Endometrium (tissue), 2 donors: ENCODE results near the gene HYKK.
"Not testable (repeated sequence)": the region's sequence is repeated elsewhere in the genome, so short reads cannot be mapped to it uniquely, and the experiment has no call there.

ENCODE experiments used
- FAIRE-seq: peaks from 2 replicates; lab custom pipeline; 2012; peaks lifted over from hg19 to GRCh38; lab: Jason Lieb, UNC
- donor health status: control.
- donor health status: control.

Gene HYKK

GRCh38 chr15:78506971-78507830 is at the start of gene HYKK:
TSS of gene HYKK (plus strand) at chr15:78507577. CDS start at chr15:78513089, 5,512 bp downstream.
- FAIRE-seq = peak; percentile 97

GRCh38 chr15:78460737-78461136 is 46.6 kb upstream of the HYKK start:
- no peak for FAIRE-seq

- no peak for FAIRE-seq
These were observed 46.0 kb upstream of the HYKK start for GRCh38 chr15:78461171-78461888.

GRCh38 chr15:78469031-78469430 is 38.3 kb upstream of the HYKK start:
- FAIRE-seq = no peak

- FAIRE-seq = no peak
These were observed 30.1 kb upstream of the HYKK start for GRCh38 chr15:78477295-78477694.

- no peak for FAIRE-seq
These were observed 27.7 kb upstream of the HYKK start for GRCh38 chr15:78479650-78480049.

GRCh38 chr15:78481917-78482316 is 25.5 kb upstream of the HYKK start:
- no peak for FAIRE-seq

- FAIRE-seq = no peak
These were observed 14.5 kb upstream of the HYKK start for GRCh38 chr15:78492872-78493271.

- no peak for FAIRE-seq
These were observed 5.5 kb upstream of the HYKK start for GRCh38 chr15:78501857-78502256.

GRCh38 chr15:78502641-78503040 is 4.7 kb upstream of the HYKK start:
- no peak for FAIRE-seq

- FAIRE-seq = no peak
These were observed 419 bp downstream of the HYKK start for GRCh38 chr15:78507831-78508160.

GRCh38 chr15:78508272-78508671 is 895 bp downstream of the HYKK start:
- FAIRE-seq = no peak

GRCh38 chr15:78509726-78510312 is 2.4 kb downstream of the HYKK start:
- FAIRE-seq = no peak

- not testable (repeated sequence) for FAIRE-seq
These were observed 12.7 kb downstream of the HYKK start for GRCh38 chr15:78520035-78520434.

GRCh38 chr15:78524230-78524629 is 16.9 kb downstream of the HYKK start:
- FAIRE-seq = no peak

- no peak for FAIRE-seq
These were observed 19.9 kb downstream of the HYKK start for GRCh38 chr15:78527325-78527724.

GRCh38 chr15:78533331-78533730 is 26.0 kb downstream of the HYKK start:
- no peak for FAIRE-seq

GRCh38 chr15:78536134-78536533 is 28.8 kb downstream of the HYKK start:
- FAIRE-seq = no peak

- no peak for FAIRE-seq
These were observed 30.0 kb downstream of the HYKK start for GRCh38 chr15:78537266-78537905.

GRCh38 chr15:78538358-78538757 is 31.0 kb downstream of the HYKK start:
- no peak for FAIRE-seq

- FAIRE-seq = not testable (repeated sequence)
These were observed 32.2 kb downstream of the HYKK start for GRCh38 chr15:78539464-78540140.
